A549 treated with dexamethasone at 1 μM for 4 hours (cell line): ENCODE data around the gene LANCL3. TPM values are rescaled to one million over a fixed set of nuclear protein-coding genes. Genes with fewer than 3 reads are reported as not detected.

Experiments
- total RNA-seq: library from RNA; stranded (reverse); fragments of 200-300 nt; extraction: Qiagen RNA extraction; gene quantifications from 5 replicates; pipeline ENCODE4 v1.2.3, GENCODE V29; 2022

LANCL3 gene
- not detected in 5 replicates for total RNA-seq

GRCh38 chrX:37571426-37572107 lies at the start of gene LANCL3:
TSS of gene LANCL3 (plus strand) at chrX:37571661. CDS start at chrX:37571871, 210 bp downstream.

GRCh38 chrX:37685381-37686359 lies 114.2 kb downstream of the LANCL3 start, which contains the start of gene XK:
TSS of gene XK (plus strand) at chrX:37685791. CDS start at chrX:37685962, 171 bp downstream.

Other genes with a start within 250 kb of the LANCL3 start
- 4.7 to 8.3 TPM (median 6.5 TPM) in 5 replicates for gene PRRG1, start 222.3 kb upstream of the LANCL3 start, total RNA-seq
- 0.35 to 0.43 TPM (median 0.42 TPM) in 5 replicates for gene XK, start 114.1 kb downstream of the LANCL3 start, total RNA-seq
- 0.02 to 0.09 TPM (median 0.04 TPM) in 5 replicates for gene CYBB, start 208.4 kb downstream of the LANCL3 start, total RNA-seq